ENCODE data around the gene RBBP4. TPM values are rescaled to one million over a fixed set of nuclear protein-coding genes. Genes with fewer than 3 reads are reported as not detected.

RBBP4 gene
- total RNA-seq, 1 donor from 2014 or later, result 186 TPM

DNA sequence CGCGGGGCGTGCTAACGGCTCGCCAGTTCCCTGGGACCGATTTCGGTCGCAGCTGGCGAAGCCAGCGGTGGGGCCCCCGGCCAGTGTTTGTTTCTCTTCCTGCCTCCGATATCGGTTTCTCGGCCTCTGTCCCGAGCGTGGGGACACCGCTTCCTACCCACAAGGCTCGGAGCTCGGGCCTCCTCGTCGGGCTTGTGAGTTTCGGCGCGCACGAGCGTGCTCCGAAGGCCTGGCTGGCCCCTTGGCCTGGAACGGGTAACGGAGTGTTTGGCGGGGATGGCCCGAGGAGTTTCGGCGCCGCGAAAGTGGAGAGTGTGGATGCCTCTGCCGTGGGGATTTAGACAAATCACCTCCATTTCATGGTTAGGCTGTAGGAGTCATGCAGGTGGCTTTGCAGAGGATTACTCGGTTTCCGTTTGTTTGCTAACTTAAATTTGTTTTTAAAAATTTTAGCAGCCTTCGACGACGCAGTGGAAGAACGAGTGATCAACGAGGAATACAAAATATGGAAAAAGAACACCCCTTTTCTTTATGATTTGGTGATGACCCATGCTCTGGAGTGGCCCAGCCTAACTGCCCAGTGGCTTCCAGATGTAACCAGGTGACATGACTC is 559 bp downstream of the RBBP4 start:
- no peak for TF ChIP-seq EZH2 (IDR thresholded peaks at IDR 0.05; ENCODE audit: insufficient read depth, low read length)
- no peak for TF ChIP-seq CTCF (IDR thresholded peaks at IDR 0.05; ENCODE audit: insufficient read depth, low read depth, low read length)
- Histone ChIP-seq H3K4me1 (ENCODE audit: insufficient read depth, low read length) (peaks cover 19% of the 10 kb centered on the region), H3K9ac (ENCODE audit: low read length) (peak overlapping the region; percentile 100), H3K36me3 (ENCODE audit: insufficient read depth, low read length) (peaks cover 10% of the 10 kb centered on the region), H3K4me2 (ENCODE audit: low read length) (peak overlapping the region; percentile 99), H3K4me3 (ENCODE audit: insufficient read depth, low read depth, low read length) (peak overlapping the region; percentile 79), H2AFZ (ENCODE audit: low read depth, low read length) (peak overlapping the region; percentile 66), H3K79me2 (ENCODE audit: insufficient read depth, low read length) (peaks cover 89% of the 10 kb centered on the region), H3K9me3 (ENCODE audit: insufficient read depth, low read depth, low read length) (no peaks in the 10 kb centered on the region), H4K20me1 (ENCODE audit: insufficient read depth, low read length) (peaks cover 33% of the 10 kb centered on the region), H3K27ac (ENCODE audit: low read depth, low read length) (peak overlapping the region; percentile 100), H3K27me3 (ENCODE audit: insufficient read depth, low read length) (no peaks in the 10 kb centered on the region)
- H3K9me3 Mint-ChIP-seq (ENCODE audit: unreplicated experiment), result no peaks in the 10 kb centered on the region
- H3K27ac Mint-ChIP-seq (ENCODE audit: unreplicated experiment), result peak overlapping the region; percentile 86
- H3K4me3 Mint-ChIP-seq (ENCODE audit: unreplicated experiment), result peak overlapping the region; percentile 97
- peaks cover 14% of the 10 kb centered on the region for H3K36me3 Mint-ChIP-seq (ENCODE audit: low read depth, unreplicated experiment)
- FAIRE-seq (no peak), DNase-seq (ENCODE audit: low read depth) (no peak)
- H3K27me3 Mint-ChIP-seq (ENCODE audit: low read depth, unreplicated experiment), result no peaks in the 10 kb centered on the region
- peaks cover 20% of the 10 kb centered on the region for H3K4me1 Mint-ChIP-seq (ENCODE audit: low read depth, unreplicated experiment)

- Histone ChIP-seq H3K4me2 (ENCODE audit: low read length) (peak overlapping the region; percentile 99), H3K27me3 (ENCODE audit: insufficient read depth, low read length) (no peaks in the 10 kb centered on the region), H2AFZ (ENCODE audit: low read depth, low read length) (no peak overlapping the region), H3K4me1 (ENCODE audit: insufficient read depth, low read length) (peaks cover 19% of the 10 kb centered on the region), H3K9me3 (ENCODE audit: insufficient read depth, low read depth, low read length) (no peaks in the 10 kb centered on the region), H3K27ac (ENCODE audit: low read depth, low read length) (no peak overlapping the region), H3K9ac (ENCODE audit: low read length) (peak overlapping the region; percentile 100), H4K20me1 (ENCODE audit: insufficient read depth, low read length) (peaks cover 40% of the 10 kb centered on the region), H3K36me3 (ENCODE audit: insufficient read depth, low read length) (peaks cover 17% of the 10 kb centered on the region), H3K79me2 (ENCODE audit: insufficient read depth, low read length) (peaks cover 89% of the 10 kb centered on the region), H3K4me3 (ENCODE audit: insufficient read depth, low read depth, low read length) (peak overlapping the region; percentile 79)
- DNase-seq (ENCODE audit: low read depth) (no peak), FAIRE-seq (no peak)
- H3K36me3 Mint-ChIP-seq (ENCODE audit: low read depth, unreplicated experiment), result peaks cover 14% of the 10 kb centered on the region
- H3K9me3 Mint-ChIP-seq (ENCODE audit: unreplicated experiment), result no peaks in the 10 kb centered on the region
- H3K4me3 Mint-ChIP-seq (ENCODE audit: unreplicated experiment), result peak overlapping the region; percentile 97
- H3K27me3 Mint-ChIP-seq (ENCODE audit: low read depth, unreplicated experiment), result no peaks in the 10 kb centered on the region
- peaks cover 22% of the 10 kb centered on the region for H3K4me1 Mint-ChIP-seq (ENCODE audit: low read depth, unreplicated experiment)
- TF ChIP-seq CTCF (IDR thresholded peaks at IDR 0.05; ENCODE audit: insufficient read depth, low read depth, low read length), result no peak
- peak overlapping the region; percentile 86 for H3K27ac Mint-ChIP-seq (ENCODE audit: unreplicated experiment)
Measured at GRCh38 chr1:32652244-32652962, 1.4 kb downstream of the RBBP4 start.

GRCh38 chr1:32659581-32659980 is 8.6 kb downstream of the RBBP4 start:
- Histone ChIP-seq H3K4me1 (ENCODE audit: insufficient read depth, low read length) (peaks cover 4% of the 10 kb centered on the region), H4K20me1 (ENCODE audit: insufficient read depth, low read length) (peaks cover 62% of the 10 kb centered on the region), H3K27me3 (ENCODE audit: insufficient read depth, low read length) (no peaks in the 10 kb centered on the region), H2AFZ (ENCODE audit: low read depth, low read length) (no peak overlapping the region), H3K9me3 (ENCODE audit: insufficient read depth, low read depth, low read length) (no peaks in the 10 kb centered on the region), H3K9ac (ENCODE audit: low read length) (no peak overlapping the region), H3K36me3 (ENCODE audit: insufficient read depth, low read length) (peaks cover 40% of the 10 kb centered on the region), H3K4me2 (ENCODE audit: low read length) (no peak overlapping the region), H3K79me2 (ENCODE audit: insufficient read depth, low read length) (peaks cover 75% of the 10 kb centered on the region), H3K27ac (ENCODE audit: low read depth, low read length) (no peak overlapping the region), H3K4me3 (ENCODE audit: insufficient read depth, low read depth, low read length) (no peak overlapping the region)
- peaks cover 12% of the 10 kb centered on the region for H3K36me3 Mint-ChIP-seq (ENCODE audit: low read depth, unreplicated experiment)
- H3K4me1 Mint-ChIP-seq (ENCODE audit: low read depth, unreplicated experiment), result peaks cover 8% of the 10 kb centered on the region
- H3K4me3 Mint-ChIP-seq (ENCODE audit: unreplicated experiment), result no peak overlapping the region
- H3K9me3 Mint-ChIP-seq (ENCODE audit: unreplicated experiment), result no peaks in the 10 kb centered on the region
- TF ChIP-seq EZH2 (IDR thresholded peaks at IDR 0.05; ENCODE audit: insufficient read depth, low read length) (no peak), CTCF (IDR thresholded peaks at IDR 0.05; ENCODE audit: insufficient read depth, low read depth, low read length) (no peak)
- no peak overlapping the region for H3K27ac Mint-ChIP-seq (ENCODE audit: unreplicated experiment)
- no peaks in the 10 kb centered on the region for H3K27me3 Mint-ChIP-seq (ENCODE audit: low read depth, unreplicated experiment)
- FAIRE-seq (no peak), DNase-seq (ENCODE audit: low read depth) (no peak)
